NCI-H1092 (cell line): Measurements from ENCODE around the gene UBXN11.
"Not testable (repeated sequence)": the region's sequence is repeated elsewhere in the genome, so short reads cannot be mapped to it uniquely, and the experiment has no call there.

Experiments
- DNase-seq: peaks from one replicate; lab custom pipeline; 2025; lab: John Stamatoyannopoulos, UW

Gene UBXN11

GRCh38 chr1:26305667-26306289 lies 658 bp downstream of the UBXN11 start:
- no peak for DNase-seq

- DNase-seq, result no peak
These were observed 3.6 kb downstream of the UBXN11 start for GRCh38 chr1:26302733-26303405.

- no peak for DNase-seq
These were observed 5.7 kb downstream of the UBXN11 start for GRCh38 chr1:26300578-26301275.

- no peak for DNase-seq
These were observed 8.7 kb downstream of the UBXN11 start for GRCh38 chr1:26297791-26298124.

GRCh38 chr1:26297057-26297790 lies 9.2 kb downstream of the UBXN11 start:
- DNase-seq, result no peak

- DNase-seq, result no peak
These were observed 9.9 kb downstream of the UBXN11 start for GRCh38 chr1:26296340-26297056.

GRCh38 chr1:26295194-26296138 lies 11.0 kb downstream of the UBXN11 start:
- DNase-seq, result no peak

GRCh38 chr1:26293911-26294463 lies 12.4 kb downstream of the UBXN11 start:
- no peak for DNase-seq

- not testable (repeated sequence) for DNase-seq
These were observed 13.7 kb downstream of the UBXN11 start for GRCh38 chr1:26292735-26293134.

GRCh38 chr1:26291939-26292338 lies 14.5 kb downstream of the UBXN11 start:
- no peak for DNase-seq

GRCh38 chr1:26291433-26291832 lies 15.0 kb downstream of the UBXN11 start:
- no peak for DNase-seq

- no peak for DNase-seq
These were observed 15.6 kb downstream of the UBXN11 start for GRCh38 chr1:26290882-26291261.

- no peak for DNase-seq
These were observed 16.1 kb downstream of the UBXN11 start for GRCh38 chr1:26290122-26290881.

- DNase-seq, result no peak
These were observed 17.0 kb downstream of the UBXN11 start for GRCh38 chr1:26289158-26290059.

- DNase-seq, result no peak
These were observed 18.0 kb downstream of the UBXN11 start for GRCh38 chr1:26288311-26288941.

GRCh38 chr1:26287811-26288210 lies 18.6 kb downstream of the UBXN11 start:
- DNase-seq, result no peak

GRCh38 chr1:26287033-26287711 lies 19.3 kb downstream of the UBXN11 start:
- no peak for DNase-seq

GRCh38 chr1:26286064-26286416 lies 20.4 kb downstream of the UBXN11 start:
- no peak for DNase-seq
